SJSA1 (cell line): ENCODE measurements around the gene DSG4. TPM values are rescaled to one million over a fixed set of nuclear protein-coding genes. Genes with fewer than 3 reads are reported as not detected.
"Not testable (repeated sequence)": the region's sequence is repeated elsewhere in the genome, so short reads cannot be mapped to it uniquely, and the experiment has no call there.

ENCODE experiments used
- DNase-seq, 2 experiments: peaks; one replicate each; pipeline ENCODE4 v3.0.0-alpha.2; 2015 to 2020; ENCODE audit warnings: low spot score in 2 of 2, low read depth in 1 of 2
- H3K27ac ChIP-seq: fragments of 250-450 bp; sonication (Bioruptor Pico); 2 replicates; pipeline ENCODE4 v1.5.1; 2020; ENCODE audit warnings: mild to moderate bottlenecking, moderate library complexity
- H3K27me3 ChIP-seq: fragments of 250-450 bp; sonication (Bioruptor Pico); replicated peaks from 2 replicates; pipeline ENCODE4 v1.5.1; 2020; ENCODE audit warnings: mild to moderate bottlenecking, moderate library complexity
- H3K36me3 ChIP-seq: fragments of 250-450 bp; sonication (Bioruptor Pico); 2 replicates; pipeline ENCODE4 v1.5.1; 2020; ENCODE audit warnings: mild to moderate bottlenecking
- H3K4me1 ChIP-seq: fragments of 250-450 bp; sonication (Bioruptor Pico); replicated peaks from 2 replicates; pipeline ENCODE4 v1.6.1; 2021; ENCODE audit warnings: mild to moderate bottlenecking
- H3K4me3 ChIP-seq: fragments of 250-450 bp; sonication (Bioruptor Pico); 2 replicates; pipeline ENCODE4 v1.5.1; 2020; ENCODE audit warnings: mild to moderate bottlenecking
- H3K9me3 ChIP-seq: fragments of 250-450 bp; sonication (Bioruptor Pico); replicated peaks from 2 replicates; pipeline ENCODE4 v1.5.1; 2020; ENCODE audit warnings: mild to moderate bottlenecking
- total RNA-seq: library from RNA; depleted of rRNA; stranded (reverse); fragments of >200 nt; shearing (Covaris generic); gene quantifications from 2 replicates; pipeline ENCODE4 v1.2.3, GENCODE V29; 2014; rRNA removed

The DSG4 gene
- not detected in 2 replicates for total RNA-seq

DNA sequence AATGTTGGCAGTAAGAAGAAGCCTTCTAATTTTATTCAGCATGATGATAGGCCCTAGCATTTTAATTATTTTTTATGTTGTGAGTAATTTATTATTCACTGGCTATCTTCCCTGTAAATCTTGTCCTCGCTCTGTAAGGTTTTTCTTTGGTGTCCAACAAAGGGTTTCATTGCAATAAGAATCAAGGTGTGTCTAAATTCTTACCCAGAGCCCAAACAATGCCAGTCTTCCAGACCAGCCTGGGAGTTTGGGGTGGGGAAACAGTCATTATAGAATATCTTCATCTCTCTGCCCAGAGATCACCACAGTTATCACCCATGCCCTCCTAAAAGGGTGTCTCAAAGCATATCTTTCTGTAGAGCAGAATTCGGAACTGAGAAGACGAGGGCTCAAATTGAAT, at the start of gene DSG4:
DSG4 (plus strand) TSS at position 301 of the 400 bp plus-strand sequence. CDS start 135 bp downstream, outside the sequence.
- Histone ChIP-seq H3K27ac (no peak within 1 kb of the TSS), H3K4me1 (no peaks in the 10 kb centered on the region), H3K4me3 (no peak within 1 kb of the TSS), H3K36me3 (no peaks in the 10 kb centered on the region), H3K9me3 (no peaks in the 10 kb centered on the region), H3K27me3 (no peaks in the 10 kb centered on the region)
- DNase-seq: no peak

- no peak overlapping the region for H3K27ac ChIP-seq
- no peaks in the 10 kb centered on the region for H3K9me3 ChIP-seq
- H3K4me1 ChIP-seq: no peaks in the 10 kb centered on the region
- H3K27me3 ChIP-seq: no peaks in the 10 kb centered on the region
- no peaks in the 10 kb centered on the region for H3K36me3 ChIP-seq
- no peak overlapping the region for H3K4me3 ChIP-seq
- no peak for DNase-seq
Observed at GRCh38 chr18:31329787-31330438, 46.7 kb upstream of the DSG4 start.

DNA sequence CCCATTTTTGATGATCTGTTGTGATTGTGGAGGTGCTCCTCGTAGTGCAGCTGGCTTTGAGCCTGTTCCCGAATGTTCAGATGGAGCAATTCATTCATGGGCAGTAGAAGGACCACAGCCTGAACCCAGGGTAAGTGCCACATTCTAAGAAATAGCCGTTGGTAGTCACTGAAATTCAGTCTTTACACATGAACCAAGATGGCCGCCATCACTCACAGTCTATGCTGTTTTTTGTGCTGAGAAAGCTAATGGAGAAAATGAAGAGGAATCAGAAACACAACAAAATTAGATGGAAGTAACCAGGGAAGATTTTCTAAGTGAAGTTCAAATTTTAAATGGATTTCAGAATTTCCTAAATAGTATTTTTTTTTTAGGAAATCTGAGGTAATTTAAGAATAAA, 33.1 kb upstream of the DSG4 start:
- Histone ChIP-seq H3K36me3 (no peaks in the 10 kb centered on the region), H3K27ac (no peak overlapping the region), H3K4me1 (no peaks in the 10 kb centered on the region), H3K9me3 (no peaks in the 10 kb centered on the region), H3K4me3 (no peak overlapping the region), H3K27me3 (no peaks in the 10 kb centered on the region)
- DNase-seq: no peak

DNA sequence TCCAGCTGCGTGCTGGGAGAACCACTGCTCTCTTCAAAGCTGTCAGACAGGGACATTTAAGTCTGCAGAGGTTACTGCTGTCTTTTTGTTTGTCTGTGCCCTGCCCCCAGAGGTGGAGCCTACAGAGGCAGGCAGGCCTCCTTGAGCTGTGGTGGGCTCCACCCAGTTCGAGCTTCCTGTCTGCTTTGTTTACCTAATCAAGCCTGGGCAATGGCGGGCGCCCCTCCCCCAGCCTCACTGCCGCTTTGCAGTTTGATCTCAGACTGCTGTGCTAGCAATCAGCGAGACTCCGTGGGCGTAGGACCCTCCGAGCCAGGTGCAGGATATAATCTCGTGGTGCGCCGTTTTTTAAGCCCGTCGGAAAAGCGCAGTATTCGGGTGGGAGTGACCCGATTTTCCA, 23.2 kb upstream of the DSG4 start:
- not testable (repeated sequence) for H3K27ac ChIP-seq, H3K27me3 ChIP-seq, H3K4me1 ChIP-seq, H3K9me3 ChIP-seq, H3K4me3 ChIP-seq, DNase-seq, H3K36me3 ChIP-seq

DNA sequence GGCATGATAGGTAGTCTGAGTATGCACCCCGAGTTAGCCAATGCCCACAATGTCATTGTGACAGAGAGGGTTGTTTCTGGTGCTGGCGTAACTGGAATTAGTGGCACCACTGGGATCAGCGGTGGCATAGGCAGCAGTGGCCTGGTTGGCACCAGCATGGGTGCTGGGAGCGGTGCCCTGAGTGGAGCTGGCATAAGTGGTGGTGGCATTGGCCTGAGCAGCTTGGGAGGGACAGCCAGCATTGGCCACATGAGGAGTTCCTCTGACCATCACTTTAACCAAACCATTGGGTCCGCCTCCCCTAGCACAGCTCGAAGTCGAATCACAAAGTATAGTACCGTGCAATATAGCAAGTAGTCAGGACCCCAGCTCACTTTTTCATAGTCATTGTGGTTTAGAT, 21.6 kb upstream of the DSG4 start:
- no peaks in the 10 kb centered on the region for H3K9me3 ChIP-seq
- H3K27me3 ChIP-seq: no peaks in the 10 kb centered on the region
- no peak overlapping the region for H3K4me3 ChIP-seq
- H3K36me3 ChIP-seq: no peaks in the 10 kb centered on the region
- no peaks in the 10 kb centered on the region for H3K4me1 ChIP-seq
- no peak overlapping the region for H3K27ac ChIP-seq
- DNase-seq: no peak

DNA sequence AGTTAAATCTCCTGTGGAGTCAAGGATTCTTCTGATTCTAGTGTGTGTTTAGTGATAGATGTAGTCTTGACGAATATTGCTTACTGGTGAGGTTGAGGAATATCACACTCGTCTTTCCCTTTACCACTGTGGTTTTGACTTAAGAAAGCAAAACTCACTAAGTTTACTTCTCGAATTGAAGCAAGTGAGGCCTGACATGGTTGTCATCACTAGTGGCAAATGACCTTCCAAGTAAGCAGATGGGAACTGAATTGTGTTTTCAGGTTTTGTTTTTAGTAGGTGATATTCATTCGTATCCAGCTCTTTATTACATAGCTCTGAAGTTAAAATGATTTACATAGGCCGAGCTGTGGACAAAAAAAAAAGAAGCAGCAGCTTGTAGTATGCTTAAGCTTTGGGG, 20.6 kb upstream of the DSG4 start:
- no peak for DNase-seq
- no peaks in the 10 kb centered on the region for H3K36me3 ChIP-seq
- no peaks in the 10 kb centered on the region for H3K27me3 ChIP-seq
- no peak overlapping the region for H3K27ac ChIP-seq
- H3K4me1 ChIP-seq: no peaks in the 10 kb centered on the region
- H3K4me3 ChIP-seq: no peak overlapping the region
- H3K9me3 ChIP-seq: no peaks in the 10 kb centered on the region

DNA sequence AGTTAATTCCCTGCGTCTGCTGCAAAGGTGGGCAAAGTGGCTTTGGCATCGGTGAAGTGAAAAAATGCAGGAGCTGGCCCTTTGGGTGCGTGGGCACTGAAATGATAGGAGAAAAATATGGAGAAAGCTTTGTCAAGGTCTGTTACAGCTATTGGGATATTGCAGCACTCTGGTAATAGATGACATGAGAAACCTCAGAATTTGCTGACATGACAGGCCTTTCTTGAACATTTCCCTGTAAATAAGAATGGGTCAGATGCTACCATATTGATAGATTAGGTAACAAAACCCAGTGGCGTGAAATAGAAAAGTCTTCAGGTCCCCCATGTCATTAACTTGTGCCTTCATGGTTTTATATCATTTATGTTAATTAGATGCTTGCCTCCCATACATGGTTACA, 12.4 kb upstream of the DSG4 start:
- H3K9me3 ChIP-seq: no peaks in the 10 kb centered on the region
- no peak for DNase-seq
- no peaks in the 10 kb centered on the region for H3K36me3 ChIP-seq
- H3K27me3 ChIP-seq: no peaks in the 10 kb centered on the region
- H3K4me1 ChIP-seq: no peaks in the 10 kb centered on the region
- H3K4me3 ChIP-seq: no peak overlapping the region
- H3K27ac ChIP-seq: no peak overlapping the region

- no peak for DNase-seq
- H3K27ac ChIP-seq: no peak overlapping the region
- H3K4me3 ChIP-seq: no peak overlapping the region
- no peaks in the 10 kb centered on the region for H3K27me3 ChIP-seq
- H3K36me3 ChIP-seq: no peaks in the 10 kb centered on the region
- no peaks in the 10 kb centered on the region for H3K9me3 ChIP-seq
- H3K4me1 ChIP-seq: no peaks in the 10 kb centered on the region
Observed at GRCh38 chr18:31369478-31369877, 7.1 kb upstream of the DSG4 start.

- DNase-seq: no peak
- Histone ChIP-seq H3K4me1 (no peaks in the 10 kb centered on the region), H3K4me3 (no peak overlapping the region), H3K36me3 (no peaks in the 10 kb centered on the region), H3K27ac (no peak overlapping the region), H3K27me3 (no peaks in the 10 kb centered on the region), H3K9me3 (no peaks in the 10 kb centered on the region)
Observed at GRCh38 chr18:31371989-31372388, 4.6 kb upstream of the DSG4 start.

DNA sequence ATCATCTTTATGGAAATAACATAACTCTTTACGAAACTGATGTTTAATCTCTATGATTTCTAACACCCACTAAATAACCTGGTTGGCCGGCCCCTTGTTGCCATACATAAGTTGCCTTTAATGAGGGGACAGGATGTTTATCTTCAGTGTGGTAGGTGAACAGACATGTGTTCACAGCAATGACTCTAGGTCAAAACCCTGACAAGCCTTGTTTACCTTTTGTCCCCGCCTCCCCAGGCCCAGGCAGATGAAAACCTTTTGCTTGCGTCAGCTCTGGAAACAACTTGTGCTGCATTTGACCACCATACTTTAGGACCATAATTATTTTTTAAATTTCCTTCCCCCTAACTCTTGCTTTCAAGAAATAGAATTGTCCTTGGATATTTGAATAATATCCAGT, 2.9 kb upstream of the DSG4 start:
- Histone ChIP-seq H3K4me3 (no peak overlapping the region), H3K36me3 (no peaks in the 10 kb centered on the region), H3K27ac (no peak overlapping the region), H3K9me3 (no peaks in the 10 kb centered on the region), H3K27me3 (no peaks in the 10 kb centered on the region), H3K4me1 (no peaks in the 10 kb centered on the region)
- no peak for DNase-seq

- DNase-seq: no peak
- Histone ChIP-seq H3K27ac (no peak overlapping the region), H3K4me1 (no peaks in the 10 kb centered on the region), H3K4me3 (no peak overlapping the region), H3K9me3 (no peaks in the 10 kb centered on the region), H3K36me3 (no peaks in the 10 kb centered on the region), H3K27me3 (no peaks in the 10 kb centered on the region)
Observed at GRCh38 chr18:31380912-31381311, 4.3 kb downstream of the DSG4 start.

- no peaks in the 10 kb centered on the region for H3K36me3 ChIP-seq
- no peaks in the 10 kb centered on the region for H3K4me1 ChIP-seq
- H3K4me3 ChIP-seq: no peak overlapping the region
- no peaks in the 10 kb centered on the region; the same call in 1 of the 2 replicates for H3K27me3 ChIP-seq
- no peak for DNase-seq
- H3K27ac ChIP-seq: no peak overlapping the region
- H3K9me3 ChIP-seq: no peaks in the 10 kb centered on the region
Observed at GRCh38 chr18:31382107-31382506, 5.5 kb downstream of the DSG4 start.

DNA sequence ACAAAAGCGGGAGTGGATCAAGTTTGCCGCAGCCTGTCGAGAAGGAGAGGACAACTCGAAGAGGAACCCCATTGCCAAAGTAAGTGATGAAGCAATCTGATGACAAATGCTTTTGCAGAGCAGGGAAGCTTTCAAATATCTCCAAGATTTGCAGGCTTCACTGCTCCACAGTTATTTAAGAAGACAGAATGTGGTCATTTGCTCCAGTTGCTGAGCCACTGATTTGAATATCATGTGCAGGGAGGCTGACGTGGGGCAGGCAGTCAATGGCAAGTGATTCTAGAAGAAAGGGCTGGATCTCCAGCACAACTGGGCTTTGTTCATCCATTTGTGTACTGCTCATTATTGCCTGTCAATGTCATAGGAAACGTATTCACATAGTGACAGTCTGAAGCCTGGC, 10.2 kb downstream of the DSG4 start:
- no peak overlapping the region for H3K4me3 ChIP-seq
- no peaks in the 10 kb centered on the region for H3K9me3 ChIP-seq
- no peaks in the 10 kb centered on the region for H3K36me3 ChIP-seq
- no peak for DNase-seq
- no peak overlapping the region for H3K27ac ChIP-seq
- H3K27me3 ChIP-seq: no peaks in the 10 kb centered on the region; the same call in none of the 2 replicates
- H3K4me1 ChIP-seq: no peaks in the 10 kb centered on the region

DNA sequence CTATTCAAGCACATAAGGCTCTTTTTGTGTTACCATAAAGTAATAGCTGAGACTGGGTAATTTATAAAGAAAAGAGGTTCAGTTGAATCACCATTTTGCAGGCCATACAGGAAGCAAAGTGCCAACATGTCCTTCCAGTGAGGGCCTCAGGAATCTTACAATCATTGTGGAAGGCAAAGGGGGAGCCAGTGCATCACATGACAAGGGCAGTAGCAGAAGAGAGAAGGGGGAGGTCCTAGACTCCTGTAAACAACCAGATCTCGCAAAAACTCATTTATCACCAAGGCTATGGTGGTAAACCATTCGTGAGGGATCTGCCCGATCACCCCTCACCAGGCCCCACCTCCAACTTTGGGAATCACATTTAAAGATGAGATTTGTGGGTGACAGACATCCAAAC, 16.7 kb downstream of the DSG4 start:
- Histone ChIP-seq H3K4me1 (no peaks in the 10 kb centered on the region), H3K27ac (no peak overlapping the region), H3K36me3 (no peaks in the 10 kb centered on the region), H3K9me3 (no peaks in the 10 kb centered on the region), H3K27me3 (no peaks in the 10 kb centered on the region; the same call in 1 of the 2 replicates), H3K4me3 (no peak overlapping the region)
- no peak for DNase-seq
